Endothelial cell (in vitro differentiated cells): ENCODE results near the gene DPEP1. TPM values are rescaled to one million over a fixed set of nuclear protein-coding genes. Genes with fewer than 3 reads are reported as not detected.
"Not testable (repeated sequence)": the region's sequence is repeated elsewhere in the genome, so short reads cannot be mapped to it uniquely, and the experiment has no call there.

Experiments used
- DNase-seq: peaks from one replicate; pipeline ENCODE4 v3.0.0; 2021; ENCODE audit warnings: low spot score
- H3K27ac Mint-ChIP-seq: one replicate; pipeline ENCODE4 v1.8.0; 2021; ENCODE audit warnings: mixed read lengths, inconsistent platforms; ENCODE audit not compliant: unreplicated experiment
- H3K27me3 Mint-ChIP-seq: one replicate; pipeline ENCODE4 v1.8.0; 2021; ENCODE audit warnings: mild to moderate bottlenecking, moderate library complexity, mixed read lengths, inconsistent platforms; ENCODE audit not compliant: unreplicated experiment
- H3K36me3 Mint-ChIP-seq: one replicate; pipeline ENCODE4 v1.8.0; 2021; ENCODE audit warnings: mild to moderate bottlenecking, low read depth, mixed read lengths, inconsistent platforms; ENCODE audit not compliant: unreplicated experiment
- H3K4me1 Mint-ChIP-seq: one replicate; pipeline ENCODE4 v1.8.0; 2021; ENCODE audit warnings: mild to moderate bottlenecking, mixed read lengths, inconsistent platforms; ENCODE audit not compliant: unreplicated experiment
- H3K4me3 Mint-ChIP-seq: one replicate; pipeline ENCODE4 v1.8.0; 2021; ENCODE audit warnings: mild to moderate bottlenecking, mixed read lengths, inconsistent platforms; ENCODE audit not compliant: unreplicated experiment
- H3K9me3 Mint-ChIP-seq: one replicate; pipeline ENCODE4 v1.8.0; 2021; ENCODE audit warnings: mixed read lengths, inconsistent platforms; ENCODE audit not compliant: unreplicated experiment
- total RNA-seq: library from RNA; stranded (reverse); fragmentation: NEBNext Ultra II Directional; extraction: Animal tissue kit (Norgen Biotek cat#: 25700); gene quantifications from one replicate; pipeline ENCODE4 v1.2.1, GENCODE V29; 2021; ENCODE audit not compliant: unreplicated experiment
- TF ChIP-seq, protein P1 (sequence below): fragments of 200-600 bp; sonication (generic); IDR thresholded peaks from one replicate; pipeline ENCODE4 v1.5.0; 2021; ENCODE audit warnings: antibody characterized with exemption; ENCODE audit not compliant: unreplicated experiment

The DPEP1 gene
- total RNA-seq, 1 donor from 2014 or later: 118 TPM

DNA sequence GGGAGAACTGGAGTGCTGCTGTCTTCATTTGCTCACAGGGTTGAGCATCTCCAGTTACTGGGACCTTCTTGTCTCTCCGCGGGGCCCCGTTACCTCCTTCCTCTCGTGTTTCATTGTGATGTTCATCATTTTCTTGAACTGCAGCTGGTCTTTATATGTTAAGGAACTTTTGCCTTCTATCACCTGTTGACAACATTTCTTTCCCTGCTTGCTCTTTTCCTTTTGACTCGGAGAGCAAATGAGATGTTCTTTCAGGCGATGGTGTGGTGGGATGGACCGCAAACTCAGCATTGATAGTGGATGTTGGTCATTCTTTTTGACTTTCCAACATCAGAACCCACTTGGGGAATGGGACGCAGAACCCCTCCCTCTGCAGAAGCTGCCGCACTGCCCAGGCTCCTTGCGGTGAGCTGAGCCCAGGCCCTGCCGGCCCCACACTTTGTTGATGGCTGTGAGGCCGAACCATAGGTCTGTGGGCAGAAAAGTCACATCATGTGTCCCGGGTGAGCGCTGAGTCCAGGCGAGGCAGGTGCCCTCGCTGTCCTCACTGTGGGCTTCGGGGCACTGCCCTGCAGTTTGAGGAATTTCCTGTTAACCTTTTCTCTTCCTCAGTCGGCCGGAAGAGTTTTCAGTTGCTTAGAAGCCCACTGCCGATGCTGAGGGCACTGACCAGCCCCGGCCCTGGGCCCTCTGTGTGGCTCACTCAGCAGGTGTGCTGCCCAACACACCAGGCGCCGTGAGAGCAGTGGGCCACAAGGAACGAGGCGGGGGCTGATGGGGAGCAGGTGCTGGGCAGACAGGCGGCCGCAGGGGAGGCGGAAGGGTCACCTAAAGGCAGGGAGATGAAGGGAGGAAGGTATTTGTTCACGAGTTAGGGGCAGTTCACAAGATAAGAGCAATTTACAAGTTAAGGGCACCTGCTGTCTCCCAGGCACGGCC, 45.5 kb upstream of the DPEP1 start:
- H3K4me1 Mint-ChIP-seq: peaks cover 29% of the 10 kb centered on the region
- TF ChIP-seq, protein P1, sequence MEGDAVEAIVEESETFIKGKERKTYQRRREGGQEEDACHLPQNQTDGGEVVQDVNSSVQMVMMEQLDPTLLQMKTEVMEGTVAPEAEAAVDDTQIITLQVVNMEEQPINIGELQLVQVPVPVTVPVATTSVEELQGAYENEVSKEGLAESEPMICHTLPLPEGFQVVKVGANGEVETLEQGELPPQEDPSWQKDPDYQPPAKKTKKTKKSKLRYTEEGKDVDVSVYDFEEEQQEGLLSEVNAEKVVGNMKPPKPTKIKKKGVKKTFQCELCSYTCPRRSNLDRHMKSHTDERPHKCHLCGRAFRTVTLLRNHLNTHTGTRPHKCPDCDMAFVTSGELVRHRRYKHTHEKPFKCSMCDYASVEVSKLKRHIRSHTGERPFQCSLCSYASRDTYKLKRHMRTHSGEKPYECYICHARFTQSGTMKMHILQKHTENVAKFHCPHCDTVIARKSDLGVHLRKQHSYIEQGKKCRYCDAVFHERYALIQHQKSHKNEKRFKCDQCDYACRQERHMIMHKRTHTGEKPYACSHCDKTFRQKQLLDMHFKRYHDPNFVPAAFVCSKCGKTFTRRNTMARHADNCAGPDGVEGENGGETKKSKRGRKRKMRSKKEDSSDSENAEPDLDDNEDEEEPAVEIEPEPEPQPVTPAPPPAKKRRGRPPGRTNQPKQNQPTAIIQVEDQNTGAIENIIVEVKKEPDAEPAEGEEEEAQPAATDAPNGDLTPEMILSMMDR: no peak
- DNase-seq: no peak
- no peak overlapping the region for H3K27ac Mint-ChIP-seq
- H3K9me3 Mint-ChIP-seq: no peaks in the 10 kb centered on the region
- peaks cover 11% of the 10 kb centered on the region for H3K27me3 Mint-ChIP-seq
- H3K36me3 Mint-ChIP-seq: peaks cover 16% of the 10 kb centered on the region
- no peak overlapping the region for H3K4me3 Mint-ChIP-seq

DNA sequence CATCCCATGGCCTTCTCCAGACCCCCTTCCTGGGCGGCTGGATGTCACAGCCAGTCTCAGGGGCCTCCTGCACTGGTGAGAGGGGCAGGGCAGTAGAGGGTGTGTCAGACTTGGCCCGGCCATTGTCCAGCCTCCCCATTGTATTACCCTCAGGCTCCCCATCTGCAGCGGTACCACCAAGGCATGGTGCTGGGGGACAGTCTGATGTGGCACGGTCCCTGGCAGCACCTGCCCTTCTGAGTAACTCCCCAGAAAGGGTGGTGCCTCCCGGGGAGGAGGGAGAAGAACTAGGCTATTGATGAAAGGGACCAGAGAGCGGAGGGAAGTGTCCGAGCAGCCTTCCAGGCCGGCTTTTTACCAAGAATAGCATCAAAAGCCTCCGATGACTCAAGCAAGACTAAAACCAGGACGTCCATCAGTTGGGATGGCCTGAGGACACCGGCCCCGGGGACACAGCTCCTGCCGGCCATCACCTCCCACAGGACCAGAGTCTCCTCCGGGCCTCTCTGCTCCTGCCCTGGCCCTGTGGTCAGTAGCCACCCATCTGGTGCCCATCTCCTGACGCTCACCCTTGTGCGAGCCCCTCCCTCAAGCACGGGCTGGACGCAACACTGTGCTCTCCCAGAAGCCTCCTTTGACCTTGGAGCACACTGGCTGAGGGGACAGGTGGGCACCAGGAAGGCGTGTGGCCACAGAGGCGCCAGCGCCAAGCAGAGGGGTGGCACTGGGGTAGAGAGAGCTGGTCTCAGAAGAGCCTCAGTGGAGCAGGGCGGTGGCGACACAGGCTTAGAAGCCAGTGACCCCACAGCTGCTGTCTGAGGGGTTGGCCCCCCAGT, 43.7 kb upstream of the DPEP1 start:
- DNase-seq: no peak
- H3K9me3 Mint-ChIP-seq: no peaks in the 10 kb centered on the region
- peaks cover 4% of the 10 kb centered on the region for H3K36me3 Mint-ChIP-seq
- H3K27ac Mint-ChIP-seq: no peak overlapping the region
- H3K4me1 Mint-ChIP-seq: peaks cover 26% of the 10 kb centered on the region
- TF ChIP-seq, protein P1: no peak
- H3K27me3 Mint-ChIP-seq: peaks cover 14% of the 10 kb centered on the region
- no peak overlapping the region for H3K4me3 Mint-ChIP-seq

- TF ChIP-seq, protein P1: no peak
- H3K4me3 Mint-ChIP-seq: no peak overlapping the region
- H3K9me3 Mint-ChIP-seq: no peaks in the 10 kb centered on the region
- peaks cover 21% of the 10 kb centered on the region for H3K4me1 Mint-ChIP-seq
- peaks cover 14% of the 10 kb centered on the region for H3K27me3 Mint-ChIP-seq
- H3K27ac Mint-ChIP-seq: no peak overlapping the region
- DNase-seq: no peak
- no peaks in the 10 kb centered on the region for H3K36me3 Mint-ChIP-seq
Measured at GRCh38 chr16:89570342-89570923, 43.0 kb upstream of the DPEP1 start.

- H3K4me3 Mint-ChIP-seq, H3K27ac Mint-ChIP-seq, DNase-seq, H3K9me3 Mint-ChIP-seq, H3K36me3 Mint-ChIP-seq: not testable (repeated sequence)
- Mint-ChIP-seq H3K4me1 (peaks cover 21% of the 10 kb centered on the region), H3K27me3 (peaks cover 14% of the 10 kb centered on the region)
Measured at GRCh38 chr16:89570983-89571598, 42.4 kb upstream of the DPEP1 start.

GRCh38 chr16:89571636-89572035, 41.8 kb upstream of the DPEP1 start:
- Mint-ChIP-seq H3K27me3 (peaks cover 11% of the 10 kb centered on the region), H3K9me3 (no peaks in the 10 kb centered on the region)

More at GRCh38 chr16:89571636-89572035, 41.8 kb upstream of the DPEP1 start:
- TF ChIP-seq, protein P1: no peak
- no peak for DNase-seq
- Mint-ChIP-seq H3K36me3 (no peaks in the 10 kb centered on the region), H3K27ac (no peak overlapping the region), H3K4me1 (peaks cover 21% of the 10 kb centered on the region), H3K4me3 (no peak overlapping the region)
